Measurements from ENCODE around the gene PRDM5.

DNA sequence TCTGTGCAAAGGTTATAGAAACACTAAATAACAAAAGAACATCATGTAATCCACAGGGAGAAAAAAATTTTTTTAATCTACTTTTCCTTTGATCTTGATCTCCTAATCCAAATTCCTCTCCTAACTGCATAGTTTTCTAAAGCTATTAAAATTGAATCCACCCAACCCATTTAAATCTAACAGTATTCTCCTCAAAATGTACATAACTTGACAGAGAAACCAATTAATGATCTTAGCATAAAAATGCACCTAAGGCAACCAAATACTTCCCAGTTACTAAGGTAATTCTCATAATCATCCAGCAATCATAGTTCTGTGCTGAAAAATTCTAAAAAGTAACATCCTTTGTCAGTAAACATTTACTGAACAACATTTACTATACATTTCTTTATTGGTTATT is 60.7 kb downstream of the PRDM5 start:
- TF ChIP-seq FOXM1 (IDR thresholded peaks at IDR 0.05; ENCODE audit: borderline replicate concordance, low read depth) (no peak), RAD21 (IDR thresholded peaks at IDR 0.05; ENCODE audit: low read depth) (no peak), MAX (IDR thresholded peaks at IDR 0.05) (no peak), TAF1 (IDR thresholded peaks at IDR 0.05; ENCODE audit: low read depth) (no peak), YY1 (IDR thresholded peaks at IDR 0.05; ENCODE audit: low read depth) (no peak), CEBPB (IDR thresholded peaks at IDR 0.05) (no peak), EP300 (IDR thresholded peaks at IDR 0.05; ENCODE audit: borderline replicate concordance) (no peak), TCF12 (IDR thresholded peaks at IDR 0.05; ENCODE audit: low read depth) (no peak), ZBTB7A (IDR thresholded peaks at IDR 0.05; ENCODE audit: low read depth) (no peak), CREB1 (IDR thresholded peaks at IDR 0.05; ENCODE audit: low read depth) (no peak)
- TF ChIP-seq, protein P1, sequence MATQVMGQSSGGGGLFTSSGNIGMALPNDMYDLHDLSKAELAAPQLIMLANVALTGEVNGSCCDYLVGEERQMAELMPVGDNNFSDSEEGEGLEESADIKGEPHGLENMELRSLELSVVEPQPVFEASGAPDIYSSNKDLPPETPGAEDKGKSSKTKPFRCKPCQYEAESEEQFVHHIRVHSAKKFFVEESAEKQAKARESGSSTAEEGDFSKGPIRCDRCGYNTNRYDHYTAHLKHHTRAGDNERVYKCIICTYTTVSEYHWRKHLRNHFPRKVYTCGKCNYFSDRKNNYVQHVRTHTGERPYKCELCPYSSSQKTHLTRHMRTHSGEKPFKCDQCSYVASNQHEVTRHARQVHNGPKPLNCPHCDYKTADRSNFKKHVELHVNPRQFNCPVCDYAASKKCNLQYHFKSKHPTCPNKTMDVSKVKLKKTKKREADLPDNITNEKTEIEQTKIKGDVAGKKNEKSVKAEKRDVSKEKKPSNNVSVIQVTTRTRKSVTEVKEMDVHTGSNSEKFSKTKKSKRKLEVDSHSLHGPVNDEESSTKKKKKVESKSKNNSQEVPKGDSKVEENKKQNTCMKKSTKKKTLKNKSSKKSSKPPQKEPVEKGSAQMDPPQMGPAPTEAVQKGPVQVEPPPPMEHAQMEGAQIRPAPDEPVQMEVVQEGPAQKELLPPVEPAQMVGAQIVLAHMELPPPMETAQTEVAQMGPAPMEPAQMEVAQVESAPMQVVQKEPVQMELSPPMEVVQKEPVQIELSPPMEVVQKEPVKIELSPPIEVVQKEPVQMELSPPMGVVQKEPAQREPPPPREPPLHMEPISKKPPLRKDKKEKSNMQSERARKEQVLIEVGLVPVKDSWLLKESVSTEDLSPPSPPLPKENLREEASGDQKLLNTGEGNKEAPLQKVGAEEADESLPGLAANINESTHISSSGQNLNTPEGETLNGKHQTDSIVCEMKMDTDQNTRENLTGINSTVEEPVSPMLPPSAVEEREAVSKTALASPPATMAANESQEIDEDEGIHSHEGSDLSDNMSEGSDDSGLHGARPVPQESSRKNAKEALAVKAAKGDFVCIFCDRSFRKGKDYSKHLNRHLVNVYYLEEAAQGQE (IDR thresholded peaks at IDR 0.05; ENCODE audit: low read depth): no peak
